Gastrocnemius medialis (tissue), 4 donors: ENCODE results near the gene RASL11A. TPM values are rescaled to one million over a fixed set of nuclear protein-coding genes. Genes with fewer than 3 reads are reported as not detected.
"Not testable (repeated sequence)": the region's sequence is repeated elsewhere in the genome, so short reads cannot be mapped to it uniquely, and the experiment has no call there.

Source experiments
- ATAC-seq, 2 donors: fragments of 150-250 bp; one replicate each; pipeline ENCODE4 v1.9.1; 2016
- DNase-seq, 2 donors: peaks; one replicate each; pipeline ENCODE4 v3.0.0-alpha.2; 2019
- H3K27ac ChIP-seq, 4 donors: fragments of 200-600 bp; sonication (generic); 1 replicate in 1 of 4; 2 replicates in 3 of 4; pipeline ENCODE4 v1.5.1; 2016 to 2018; ENCODE audit warnings: mild to moderate bottlenecking in 2 of 4, moderate library complexity in 1 of 4
- H3K27me3 ChIP-seq, 3 donors: fragments of 200-600 bp; sonication (generic) in 2 of 3; 1 replicate in 1 of 3; 2 replicates in 2 of 3; pipeline versions ENCODE4 v1.5.1 to v1.6.0; 2016 to 2019; ENCODE audit warnings: mild to moderate bottlenecking in 1 of 3, moderate library complexity in 1 of 3
- H3K36me3 ChIP-seq, 2 donors: fragments of 200-600 bp; sonication (generic) in 1 of 2; one replicate each; pipeline ENCODE4 v1.5.1; 2017 to 2018
- H3K4me1 ChIP-seq, 2 donors: fragments of 200-600 bp; sonication (generic) in 1 of 2; one replicate each; pipeline ENCODE4 v1.5.1; 2016 to 2017; ENCODE audit warnings: mild to moderate bottlenecking in 2 of 2
- H3K4me3 ChIP-seq, 4 donors: fragments of 200-600 bp; sonication (generic) in 3 of 4; 1 replicate in 1 of 4; 2 replicates in 3 of 4; pipeline ENCODE4 v1.5.1; 2016 to 2019; ENCODE audit warnings: mild to moderate bottlenecking in 2 of 4
- H3K9me3 ChIP-seq, 3 donors: fragments of 200-600 bp; sonication (generic) in 2 of 3; 1 replicate in 1 of 3; 2 replicates in 2 of 3; pipeline ENCODE4 v1.5.1; 2016 to 2019
- CTCF ChIP-seq, 5 experiments: fragments of 450-650 bp in 3 of 5; fragments of 200-600 bp in 2 of 5; sonication (generic) in 2 of 5; IDR thresholded peaks in 4 of 5; conservative IDR thresholded peaks in 1 of 5; 1 replicate in 4 of 5; 2 replicates in 1 of 5; pipeline ENCODE4 v1.5.1; 2016 to 2019; ENCODE audit warnings: antibody characterized with exemption in 5 of 5, mild to moderate bottlenecking in 3 of 5, moderate library complexity in 3 of 5
- POLR2A ChIP-seq, 2 donors: fragments of 450-650 bp; IDR thresholded peaks; one replicate each; pipeline ENCODE4 v1.6.1; 2017; ENCODE audit warnings: antibody characterized with exemption in 2 of 2, mild to moderate bottlenecking in 2 of 2, moderate library complexity in 2 of 2
- in situ Hi-C, 4 donors: fragments of 200-750 bp; cut with MboI; loops; one replicate each; pipeline versions ENCODE4 v1.15.0 to v1.8.0; 2017; ENCODE audit warnings: low sequenced_read_pairs in 4 of 4
- intact Hi-C: fragments of 100-400 bp; cut with DNase I; formaldehyde crosslinking; loops from one replicate; pipeline ENCODE4 v1.15.1; 2023; ENCODE audit warnings: low total_unique reads
- total RNA-seq, 4 donors: library from RNA; depleted of rRNA; stranded (reverse); fragments of >200 nt; gene quantifications; one replicate each; pipeline versions ENCODE4 v1.1.0 to v1.2.3, GENCODE V29; 2016

Gene RASL11A
- total RNA-seq, 4 donors from 2014 or later: 2.8 to 9.0 (median 5.7) TPM

GRCh38 chr13:27295096-27295495 lies 24.5 kb downstream of the RASL11A start:
- no peak overlapping the region for H3K4me3 ChIP-seq
- ATAC-seq (no peak), DNase-seq (no peak)
- TF ChIP-seq CTCF (IDR thresholded peaks at IDR 0.05 in 4 of 5, conservative IDR thresholded peaks at IDR 0.05 in 1 of 5) (no peak), POLR2A (IDR thresholded peaks at IDR 0.05) (no peak)
- no peaks in the 10 kb centered on the region for H3K36me3 ChIP-seq
- H3K27me3 ChIP-seq: peaks cover 0 to 7% (median 0%) of the 10 kb centered on the region in 3 donors
- in situ Hi-C loops (no loop called here), intact Hi-C loops (no loop called here)
- no peak overlapping the region for H3K27ac ChIP-seq
- no peaks in the 10 kb centered on the region for H3K9me3 ChIP-seq
- no peaks in the 10 kb centered on the region for H3K4me1 ChIP-seq

- no peak overlapping the region for H3K4me3 ChIP-seq
- H3K27ac ChIP-seq: no peak overlapping the region
- TF ChIP-seq CTCF (IDR thresholded peaks at IDR 0.05 in 4 of 5, conservative IDR thresholded peaks at IDR 0.05 in 1 of 5): no peak
- no peak for TF ChIP-seq POLR2A (IDR thresholded peaks at IDR 0.05)
- intact Hi-C loops (no loop called here), in situ Hi-C loops (no loop called here)
- H3K27me3 ChIP-seq: peaks cover 0 to 7% (median 0%) of the 10 kb centered on the region in 3 donors
- no peaks in the 10 kb centered on the region for H3K36me3 ChIP-seq
- DNase-seq: no peak
- no peak for ATAC-seq
- H3K9me3 ChIP-seq: no peaks in the 10 kb centered on the region
- no peaks in the 10 kb centered on the region for H3K4me1 ChIP-seq
Observed at GRCh38 chr13:27295660-27296059, 25.0 kb downstream of the RASL11A start.

GRCh38 chr13:27296496-27296895 lies 25.9 kb downstream of the RASL11A start:
- no peaks in the 10 kb centered on the region for H3K9me3 ChIP-seq
- peaks cover 0 to 7% (median 0%) of the 10 kb centered on the region in 3 donors for H3K27me3 ChIP-seq
- DNase-seq: no peak
- ATAC-seq: no peak
- in situ Hi-C loops: no loop called here
- H3K4me3 ChIP-seq: no peak overlapping the region
- TF ChIP-seq POLR2A (IDR thresholded peaks at IDR 0.05) (no peak), CTCF (IDR thresholded peaks at IDR 0.05 in 4 of 5, conservative IDR thresholded peaks at IDR 0.05 in 1 of 5) (no peak)
- H3K4me1 ChIP-seq: no peaks in the 10 kb centered on the region
- H3K36me3 ChIP-seq: no peaks in the 10 kb centered on the region
- intact Hi-C loops: no loop called here
- no peak overlapping the region for H3K27ac ChIP-seq

- no peak overlapping the region for H3K27ac ChIP-seq
- in situ Hi-C loops (no loop called here), intact Hi-C loops (no loop called here)
- H3K4me3 ChIP-seq: no peak overlapping the region
- peaks cover 0 to 7% (median 0%) of the 10 kb centered on the region in 3 donors for H3K27me3 ChIP-seq
- no peaks in the 10 kb centered on the region for H3K36me3 ChIP-seq
- no peak for TF ChIP-seq POLR2A (IDR thresholded peaks at IDR 0.05)
- TF ChIP-seq CTCF (IDR thresholded peaks at IDR 0.05 in 4 of 5, conservative IDR thresholded peaks at IDR 0.05 in 1 of 5): no peak
- no peaks in the 10 kb centered on the region for H3K9me3 ChIP-seq
- ATAC-seq (no peak), DNase-seq (no peak)
- no peaks in the 10 kb centered on the region for H3K4me1 ChIP-seq
Observed at GRCh38 chr13:27298849-27299248, 28.2 kb downstream of the RASL11A start.

- H3K36me3 ChIP-seq, in situ Hi-C loops, H3K4me3 ChIP-seq, intact Hi-C loops, H3K9me3 ChIP-seq, ATAC-seq, H3K4me1 ChIP-seq, H3K27me3 ChIP-seq, DNase-seq, H3K27ac ChIP-seq: not testable (repeated sequence)
Observed at GRCh38 chr13:27300406-27300805, 29.8 kb downstream of the RASL11A start.
